ENCODE measurements around the gene INPP5A.

Gene INPP5A

DNA sequence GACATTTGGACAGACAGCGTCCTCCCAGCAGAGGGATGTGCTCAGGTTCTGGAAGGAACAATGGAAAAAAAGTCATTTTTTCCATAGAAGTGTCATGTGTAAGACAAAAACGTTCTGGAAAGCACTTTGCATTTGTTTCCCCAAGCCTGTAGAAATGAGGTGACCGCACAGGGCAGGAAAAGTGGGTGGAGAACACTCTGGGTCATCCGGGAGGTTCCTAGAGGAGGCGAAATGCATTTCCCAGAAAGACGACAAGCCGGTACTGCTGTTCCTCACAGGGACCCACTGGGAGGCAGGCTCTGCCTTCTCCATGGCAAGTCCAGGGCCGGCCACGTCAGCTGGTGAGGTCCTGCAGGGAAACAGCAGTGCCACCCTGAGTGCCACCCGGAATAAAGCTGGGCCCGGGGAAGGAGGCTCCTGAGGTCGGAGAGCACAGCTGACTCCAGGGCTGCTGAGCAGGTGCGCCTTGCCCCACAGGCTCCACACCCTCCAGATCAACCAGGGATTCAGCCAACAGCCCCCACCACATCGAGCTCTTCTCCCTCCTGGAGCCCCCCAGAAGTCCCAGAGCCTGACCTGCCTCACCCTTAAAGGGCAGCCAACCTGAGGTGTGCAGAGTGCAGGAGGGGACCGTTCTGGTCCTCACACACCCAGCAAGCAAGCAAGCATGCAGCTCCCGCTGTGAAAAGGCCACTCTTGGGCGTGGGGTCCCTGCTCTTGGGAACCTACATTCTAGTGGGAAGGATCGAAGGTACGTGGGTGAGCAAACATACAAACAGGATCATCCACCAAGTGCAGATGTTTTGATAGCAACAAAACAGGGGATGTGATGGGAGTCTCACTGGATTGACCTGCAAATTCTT is 28.8 kb upstream of the INPP5A start:
- FAIRE-seq, result no peak
- no peak for TF ChIP-seq POLR2A (IDR thresholded peaks at IDR 0.05; ENCODE audit: low read depth, low read length)
- DNase-seq (ENCODE audit: insufficient read length, low spot score), result no peak

DNA sequence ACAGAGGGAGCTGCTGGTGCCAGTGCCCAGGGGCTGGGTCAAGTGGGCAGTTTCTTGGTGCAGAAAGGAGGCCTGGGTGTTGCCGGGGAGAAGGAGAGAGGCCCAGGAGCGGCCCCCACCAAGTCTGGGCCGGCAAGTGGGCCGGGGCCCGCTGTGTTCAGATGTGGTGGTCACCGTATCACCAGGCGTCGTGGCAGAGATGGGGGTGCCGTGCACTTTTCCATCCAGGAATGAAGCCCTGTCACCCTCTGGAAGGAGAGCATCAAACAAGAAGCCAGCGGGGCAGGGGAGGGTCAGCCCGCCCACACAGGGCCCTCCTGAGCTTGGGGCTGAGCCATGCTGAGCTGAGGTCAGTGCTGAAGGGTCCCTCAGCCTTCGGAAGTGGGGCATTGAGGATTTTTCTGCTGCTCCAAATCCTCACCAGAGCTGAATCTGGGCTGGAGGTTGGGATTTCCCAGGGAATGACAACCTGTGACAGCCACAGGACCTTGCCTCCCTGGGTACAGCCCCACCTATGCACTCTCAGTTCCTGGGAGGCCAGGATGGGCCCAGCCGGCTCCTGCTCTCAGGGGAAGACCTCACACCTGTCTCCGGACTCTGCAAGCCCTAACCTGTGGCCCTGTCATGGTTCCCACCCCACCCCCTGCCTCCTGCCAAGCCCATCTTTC is 27.9 kb upstream of the INPP5A start:
- FAIRE-seq (no peak), DNase-seq (ENCODE audit: insufficient read length, low spot score) (no peak)
- no peak for TF ChIP-seq POLR2A (IDR thresholded peaks at IDR 0.05; ENCODE audit: low read depth, low read length)

DNA sequence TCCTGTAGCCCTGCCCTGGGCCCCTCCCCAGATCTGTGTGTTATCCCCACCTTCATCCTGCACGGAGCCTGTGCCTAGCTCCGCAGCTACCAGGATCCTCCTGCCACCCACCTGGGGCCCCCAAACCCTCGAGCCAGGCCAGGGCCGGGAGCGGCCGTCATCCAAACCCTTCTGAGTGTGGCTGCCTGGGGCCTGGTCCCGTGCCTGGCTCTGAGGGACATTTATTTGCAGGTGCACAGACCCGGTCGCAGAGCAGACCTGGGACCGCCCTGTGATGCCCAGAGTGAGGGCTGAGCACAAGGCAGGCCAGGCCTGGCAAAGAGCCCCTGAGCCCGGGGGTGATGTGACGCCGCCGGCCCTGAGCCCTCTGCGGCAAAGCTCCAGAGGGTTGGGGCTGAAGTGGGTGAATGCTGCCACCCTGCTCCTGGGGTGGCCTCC is 27.4 kb upstream of the INPP5A start:
- no peak for TF ChIP-seq POLR2A (IDR thresholded peaks at IDR 0.05; ENCODE audit: low read depth, low read length)
- DNase-seq (ENCODE audit: insufficient read length, low spot score) (no peak), FAIRE-seq (no peak)

DNA sequence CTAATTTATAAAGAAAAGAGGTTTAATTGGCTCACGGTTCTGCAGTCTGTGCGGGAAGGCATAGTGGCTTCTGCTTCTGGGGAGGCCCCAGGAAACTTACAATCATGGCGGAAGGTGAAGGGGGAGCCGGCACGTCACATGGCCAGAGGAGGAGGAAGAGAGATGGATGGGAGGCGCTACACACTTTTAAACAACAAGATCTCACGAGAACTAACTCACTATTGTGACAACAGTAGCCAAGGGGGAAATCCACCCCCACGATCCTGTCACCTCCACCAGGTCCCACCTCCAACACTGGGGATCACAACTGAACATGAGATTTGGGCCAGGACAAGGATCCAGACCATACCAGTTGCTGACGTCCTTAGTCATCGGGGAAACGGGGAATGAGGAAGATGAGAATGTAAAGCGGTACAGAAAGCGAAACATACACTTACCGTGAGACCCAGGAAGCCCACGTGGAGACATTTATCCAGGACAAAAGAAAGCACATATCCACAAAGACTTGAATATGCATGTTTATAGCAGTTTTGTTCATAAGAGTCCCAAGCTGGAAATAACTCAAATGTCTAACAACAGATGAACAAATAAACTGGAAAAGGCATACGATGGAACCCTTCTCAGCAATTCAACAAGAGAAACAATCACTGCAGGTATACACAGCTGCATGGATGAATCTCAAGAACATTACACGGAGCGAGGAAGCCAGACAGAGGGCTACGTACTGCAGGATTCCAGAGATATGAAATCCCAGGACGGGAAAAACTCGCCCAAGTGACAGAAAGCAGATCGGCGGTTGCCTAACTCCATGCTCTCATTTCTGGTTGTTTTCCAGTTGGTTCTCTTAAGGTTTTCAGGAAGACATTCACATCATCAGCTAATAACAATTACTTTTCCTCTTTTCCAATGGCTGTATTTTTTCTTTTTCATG is 26.2 kb upstream of the INPP5A start:
- no peak for TF ChIP-seq POLR2A (IDR thresholded peaks at IDR 0.05; ENCODE audit: low read depth, low read length)
- FAIRE-seq (no peak), DNase-seq (ENCODE audit: insufficient read length, low spot score) (no peak)

DNA sequence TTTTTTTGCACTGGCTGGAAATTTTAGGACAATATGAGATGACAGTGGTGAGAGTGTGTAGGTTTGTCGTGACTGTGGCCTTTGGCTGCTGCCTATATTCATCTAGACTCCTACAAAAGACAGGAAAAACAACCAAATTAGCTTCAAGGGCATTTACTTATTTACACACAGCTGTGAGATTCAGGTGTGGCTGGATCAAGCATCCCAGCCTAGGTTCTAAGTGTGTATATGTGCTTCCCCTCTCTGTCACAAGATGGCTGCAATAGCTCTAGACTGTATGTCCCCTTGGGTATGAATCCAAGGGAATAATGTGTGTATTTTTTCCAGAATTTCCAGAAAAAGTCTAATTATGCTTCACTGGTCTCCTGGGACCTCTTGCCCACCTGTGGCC is 25.5 kb upstream of the INPP5A start:
- no peak for TF ChIP-seq POLR2A (IDR thresholded peaks at IDR 0.05; ENCODE audit: low read depth, low read length)
- FAIRE-seq, result no peak
- DNase-seq (ENCODE audit: insufficient read length, low spot score), result no peak

DNA sequence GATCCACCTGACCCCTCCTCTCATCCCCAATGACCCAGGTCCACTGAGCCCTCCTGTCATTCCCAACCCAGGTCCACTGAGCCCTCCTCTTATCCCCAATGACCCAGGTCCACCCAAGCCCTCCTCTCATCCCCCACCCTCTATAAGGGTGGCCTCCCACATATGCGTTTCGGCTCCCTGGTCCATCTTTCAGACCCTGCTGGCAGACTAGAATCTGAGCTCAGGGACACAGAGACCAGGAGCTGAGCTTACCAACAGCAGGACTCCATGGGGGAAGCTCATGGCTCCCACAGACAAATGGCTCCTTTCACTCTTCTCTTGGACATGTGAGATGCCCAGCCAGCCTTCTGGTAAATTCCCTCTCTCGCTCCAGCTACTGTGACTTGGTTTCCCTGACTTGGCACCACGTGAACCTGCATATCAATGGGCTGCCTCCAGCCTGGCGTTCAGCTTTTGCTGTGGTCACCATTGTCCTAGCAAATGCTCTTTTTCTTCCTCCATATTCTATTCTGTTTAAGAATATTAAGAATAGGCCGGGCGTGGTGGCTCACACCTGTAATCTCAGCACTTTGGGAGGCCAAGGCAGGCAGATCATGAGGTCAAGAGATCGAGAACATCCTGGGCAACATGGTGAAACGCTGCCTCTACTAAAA is 24.8 kb upstream of the INPP5A start:
- no peak for TF ChIP-seq POLR2A (IDR thresholded peaks at IDR 0.05; ENCODE audit: low read depth, low read length)
- FAIRE-seq, result no peak
- DNase-seq (ENCODE audit: insufficient read length, low spot score), result no peak

DNA sequence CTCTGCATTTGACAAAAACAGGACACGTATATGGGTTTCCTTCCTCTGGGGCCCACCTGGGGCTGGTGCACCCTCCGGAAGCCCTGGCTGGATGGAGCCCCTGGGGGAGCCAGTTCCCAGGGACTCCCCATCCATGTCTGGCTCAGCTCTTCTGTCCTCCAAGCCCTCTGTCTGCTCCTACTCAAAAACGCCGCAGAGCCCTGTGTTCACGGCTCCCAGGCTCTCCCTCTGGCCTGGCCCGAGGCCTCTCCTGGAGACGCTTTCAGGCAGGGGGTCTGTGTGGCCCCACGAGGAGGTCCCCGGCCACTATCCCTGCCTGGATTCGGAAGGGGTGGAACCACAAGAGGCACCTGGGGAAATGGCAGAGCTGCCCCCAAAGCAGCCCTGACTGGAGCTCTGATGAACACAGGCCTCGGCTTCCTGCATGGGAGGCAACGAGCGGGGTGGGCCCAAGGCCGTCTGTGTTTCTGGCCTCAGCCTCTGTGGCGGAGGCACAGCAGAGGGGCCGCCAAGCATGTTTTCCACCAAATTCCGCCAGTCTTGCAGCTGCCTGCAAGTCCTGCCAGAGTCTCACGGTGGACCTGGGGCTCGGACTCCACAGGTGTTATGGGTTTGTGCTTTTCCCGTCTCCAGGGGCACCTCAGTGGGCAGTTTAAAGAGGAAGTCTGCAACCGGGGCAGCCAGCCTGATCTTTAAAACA is 22.6 kb upstream of the INPP5A start:
- FAIRE-seq, result no peak

DNA sequence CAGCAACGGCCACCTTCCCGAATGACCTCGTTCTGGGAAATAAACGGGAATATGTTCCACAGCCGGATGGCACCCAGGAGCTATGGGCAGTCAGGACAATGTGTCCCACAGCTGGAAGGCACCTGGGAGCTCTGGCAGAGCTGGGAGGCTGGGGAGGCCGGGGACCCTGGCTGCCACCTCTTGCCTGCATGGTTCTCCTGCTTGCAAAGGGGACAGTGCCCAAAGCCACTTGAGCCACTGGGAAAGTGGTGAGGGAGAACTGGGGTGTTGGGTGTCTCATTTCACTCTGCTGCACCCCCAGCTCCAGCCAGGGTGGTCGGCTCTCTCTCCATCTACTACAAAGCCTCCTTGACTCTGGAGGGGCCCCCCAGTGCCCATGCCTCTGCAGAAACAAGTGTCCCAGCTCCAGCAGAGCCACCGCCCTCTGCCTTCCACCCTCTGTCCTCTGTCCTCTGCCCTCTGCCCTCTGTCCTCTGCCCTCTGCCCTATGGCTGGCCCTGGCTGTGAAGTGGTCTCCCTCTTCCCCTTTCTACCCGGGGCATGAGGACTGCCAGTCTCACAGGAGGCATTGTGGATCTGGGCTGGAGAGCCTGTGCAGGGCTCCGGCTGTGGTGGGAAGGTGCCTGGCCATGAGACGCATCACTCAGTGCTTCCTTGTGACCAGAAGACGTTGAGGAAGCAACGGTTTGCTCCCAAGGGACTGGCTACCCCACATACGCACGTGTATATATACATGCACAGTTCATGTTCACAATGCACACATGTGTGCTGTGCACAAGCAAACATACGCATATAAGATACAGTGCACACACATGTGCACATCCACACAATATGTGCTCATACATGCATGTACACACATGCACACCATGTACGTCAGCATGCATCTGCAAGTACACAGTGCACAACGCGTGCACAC is 21.5 kb upstream of the INPP5A start:
- FAIRE-seq (no peak), DNase-seq (ENCODE audit: insufficient read length, low spot score) (no peak)

More for the DNA sequence above, 22.6 kb upstream of the INPP5A start:
- no peak for DNase-seq (ENCODE audit: insufficient read length, low spot score)
- no peak for TF ChIP-seq POLR2A (IDR thresholded peaks at IDR 0.05; ENCODE audit: low read depth, low read length)

DNA sequence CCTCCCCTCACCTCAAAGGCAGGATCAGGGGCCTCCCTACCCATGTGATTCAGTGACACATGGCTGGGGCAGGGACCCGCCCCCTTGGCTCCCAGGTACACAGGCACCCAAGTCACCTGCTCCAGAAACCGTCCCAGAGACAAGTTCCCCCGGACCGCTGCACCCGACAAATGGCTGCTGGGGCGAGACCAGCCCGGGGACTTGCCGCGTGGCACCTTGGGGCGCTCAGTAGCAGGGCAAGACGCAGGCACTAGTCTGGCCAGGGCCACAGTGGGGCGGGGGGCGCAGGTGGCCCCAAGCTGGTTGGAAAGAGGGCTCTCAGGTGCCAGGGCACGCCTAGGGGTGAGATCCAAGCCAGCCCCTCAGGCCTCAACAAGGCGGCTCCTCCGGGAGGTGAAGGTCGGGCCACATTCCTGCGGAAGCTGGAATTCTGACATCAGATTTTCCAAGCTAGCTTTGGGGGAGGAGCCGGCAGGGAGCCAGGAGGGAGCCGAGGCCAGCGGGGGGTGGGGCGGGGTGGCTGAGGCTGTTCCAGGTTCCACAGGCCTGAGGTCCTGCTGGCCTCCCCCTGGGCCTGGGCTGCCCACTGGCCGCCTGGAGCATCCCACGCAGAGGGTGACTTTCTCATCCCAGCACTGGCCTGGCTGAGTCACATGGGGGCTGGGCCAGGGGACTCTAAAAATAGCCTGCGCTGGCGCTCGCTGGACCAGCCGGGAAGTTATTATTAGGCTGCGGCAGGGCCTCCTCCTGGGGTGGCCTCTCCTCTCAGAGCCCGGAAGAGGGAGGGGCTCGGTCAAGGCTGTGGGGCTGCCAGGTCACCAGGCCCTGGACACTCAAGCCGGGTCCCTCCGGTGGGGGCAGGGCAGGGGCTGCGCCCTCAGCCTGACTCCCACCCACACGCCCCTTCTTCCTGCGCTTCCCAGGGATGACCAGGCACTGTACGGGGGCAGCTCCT is 20.5 kb upstream of the INPP5A start:
- TF ChIP-seq POLR2A (IDR thresholded peaks at IDR 0.05; ENCODE audit: low read depth, low read length), result no peak
- FAIRE-seq (no peak), DNase-seq (ENCODE audit: insufficient read length, low spot score) (peak; percentile 92)

More for the DNA sequence above, 21.5 kb upstream of the INPP5A start:
- TF ChIP-seq POLR2A (IDR thresholded peaks at IDR 0.05; ENCODE audit: low read depth, low read length), result no peak

DNA sequence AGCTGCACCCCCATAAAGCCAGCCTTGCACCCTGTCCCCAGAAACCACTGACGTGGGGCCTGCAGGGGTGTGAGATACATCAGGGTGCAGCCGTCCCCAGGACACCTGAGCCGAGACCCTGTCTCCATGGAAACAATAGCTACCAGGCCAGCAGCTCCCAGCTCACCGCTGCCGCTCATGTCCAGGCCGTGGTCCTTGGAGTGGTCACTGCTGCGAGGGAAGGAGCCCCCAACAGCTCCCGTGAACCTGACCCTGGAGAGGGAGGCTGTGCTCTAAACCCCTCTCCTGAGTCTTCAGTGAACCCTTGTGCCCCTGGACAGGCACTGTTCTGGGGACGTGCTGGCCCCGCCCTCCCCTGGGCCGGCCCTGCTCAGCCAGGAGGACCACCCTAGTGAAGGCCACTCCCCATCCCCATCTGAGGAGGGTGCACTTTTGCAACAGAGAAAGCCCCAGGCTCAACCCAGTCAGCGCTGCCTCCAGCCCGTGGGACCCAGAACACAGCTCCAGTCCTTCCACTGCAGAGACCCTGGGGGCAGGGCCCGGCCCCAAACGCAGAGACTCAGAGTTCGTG is 19.6 kb upstream of the INPP5A start:
- DNase-seq (ENCODE audit: insufficient read length, low spot score), result no peak
- no peak for FAIRE-seq
- TF ChIP-seq POLR2A (IDR thresholded peaks at IDR 0.05; ENCODE audit: low read depth, low read length), result no peak

Data from H54 (cell line).